PFSK-1 (cell line): ENCODE results near the gene BCAS3.

Experiments used
- FOXP2 ChIP-seq: optimal IDR thresholded peaks from 2 replicates; pipeline ENCODE3; 2011; ENCODE audit warnings: borderline replicate concordance, control low read depth, inconsistent platforms; ENCODE audit not compliant: insufficient read depth; ENCODE audit errors: extremely low read length, extremely low read depth
- POLR2AphosphoS5 ChIP-seq: IDR thresholded peaks from 2 replicates; pipeline ENCODE4 v1.6.1; 2012; ENCODE audit warnings: low read depth, mild to moderate bottlenecking, control low read depth, low read length, moderate library complexity
- REST ChIP-seq, 2 experiments: IDR thresholded peaks; 2 replicates each; pipeline versions ENCODE4 v1.6.1 to v1.8.0; 2011 to 2012; ENCODE audit warnings: low read depth in 2 of 2, low read length in 2 of 2, control low read depth in 1 of 2, inconsistent platforms in 1 of 2, mild to moderate bottlenecking in 1 of 2, moderate library complexity in 1 of 2; ENCODE audit not compliant: insufficient read depth in 1 of 2
- SIN3A ChIP-seq: IDR thresholded peaks from 2 replicates; pipeline ENCODE4 v1.6.1; 2012; ENCODE audit warnings: mild to moderate bottlenecking, low read length, moderate library complexity, borderline replicate concordance; ENCODE audit not compliant: insufficient read depth
- TAF1 ChIP-seq: IDR thresholded peaks from 2 replicates; pipeline ENCODE4 v1.6.1; 2012; ENCODE audit warnings: low read length, control low read depth, borderline replicate concordance; ENCODE audit not compliant: insufficient read depth

The BCAS3 gene

GRCh38 chr17:60754057-60754604, 76.5 kb downstream of the BCAS3 start:
- TF ChIP-seq REST (IDR thresholded peaks at IDR 0.05; ENCODE audit: insufficient read depth in 1 of 2, low read depth in 2 of 2, low read length in 2 of 2) (no peak), TAF1 (no peak), SIN3A (no peak), POLR2AphosphoS5 (no peak), FOXP2 (no peak)

DNA sequence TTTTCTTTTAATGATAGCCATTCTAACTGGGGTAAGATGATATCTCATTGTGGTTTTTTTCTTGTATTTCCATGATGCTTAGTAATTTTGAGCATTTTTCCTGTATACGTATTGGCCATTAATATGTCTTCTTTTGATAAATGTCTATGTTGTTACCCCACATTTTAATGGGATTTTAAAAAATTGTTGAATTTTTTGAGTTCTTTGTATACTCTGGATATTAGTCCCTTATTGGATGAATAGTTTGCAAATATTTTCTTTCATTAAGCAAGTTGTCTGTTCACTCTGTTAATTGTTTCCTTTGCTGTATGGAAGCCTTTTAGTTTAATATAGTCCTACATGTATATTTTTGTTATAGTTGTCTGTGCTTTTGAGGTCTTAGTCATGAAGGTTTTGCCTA, 79.8 kb downstream of the BCAS3 start:
- TF ChIP-seq REST (IDR thresholded peaks at IDR 0.05; ENCODE audit: insufficient read depth in 1 of 2, low read depth in 2 of 2, low read length in 2 of 2) (no peak), POLR2AphosphoS5 (no peak), FOXP2 (no peak), SIN3A (no peak), TAF1 (no peak)

DNA sequence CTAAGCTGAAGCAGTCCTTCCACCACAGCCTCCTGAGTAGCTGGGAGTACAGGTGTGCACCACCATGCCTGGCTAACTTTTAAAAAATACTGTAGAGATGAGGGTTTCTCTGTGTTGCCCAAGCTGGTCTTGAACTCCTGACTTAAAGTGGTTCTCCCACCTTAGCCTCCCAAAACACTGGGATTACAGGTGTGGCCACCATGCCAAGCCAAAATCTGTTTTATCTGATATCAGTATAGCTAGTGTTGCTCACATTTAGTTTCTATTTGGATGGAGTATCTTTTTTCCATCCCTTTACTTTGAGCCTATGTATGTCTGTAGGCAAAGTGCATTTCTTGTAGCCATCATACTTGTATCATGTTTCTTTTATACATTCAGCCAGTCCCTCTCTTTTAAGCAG, 82.1 kb downstream of the BCAS3 start:
- TF ChIP-seq FOXP2, result no peak
- TF ChIP-seq REST (IDR thresholded peaks at IDR 0.05; ENCODE audit: insufficient read depth in 1 of 2, low read depth in 2 of 2, low read length in 2 of 2), result no peak
- no peak for TF ChIP-seq SIN3A
- no peak for TF ChIP-seq TAF1
- TF ChIP-seq POLR2AphosphoS5, result no peak

- TF ChIP-seq REST (IDR thresholded peaks at IDR 0.05; ENCODE audit: insufficient read depth in 1 of 2, low read depth in 2 of 2, low read length in 2 of 2) (no peak), FOXP2 (no peak), POLR2AphosphoS5 (no peak), SIN3A (no peak), TAF1 (no peak)
These were observed 89.1 kb downstream of the BCAS3 start for GRCh38 chr17:60766778-60767190.
